Thyroid gland (tissue), 4 donors: Measurements from ENCODE around the gene ARHGAP24.

Experiments used
- CTCF ChIP-seq, 6 experiments: fragments of 200-600 bp in 3 of 6; fragments of 450-650 bp in 3 of 6; sonication (generic) in 3 of 6; IDR thresholded peaks; one replicate each; pipeline ENCODE4 v1.5.1; 2016 to 2019; ENCODE audit warnings: antibody characterized with exemption in 6 of 6, mild to moderate bottlenecking in 2 of 6, inconsistent platforms in 1 of 6, moderate library complexity in 1 of 6
- POLR2A ChIP-seq, 2 donors: fragments of 450-650 bp; IDR thresholded peaks; one replicate each; pipeline ENCODE4 v1.6.1; 2017; ENCODE audit warnings: antibody characterized with exemption in 2 of 2, mild to moderate bottlenecking in 2 of 2, moderate library complexity in 1 of 2

- no peak for TF ChIP-seq CTCF (IDR thresholded peaks at IDR 0.05)
- no peak for TF ChIP-seq POLR2A (IDR thresholded peaks at IDR 0.05)
These were observed 198.0 kb downstream of the ARHGAP24 start for GRCh38 chr4:85672959-85673358.
